Gastroesophageal sphincter (tissue), 4 donors: ENCODE results near the gene VPS13D. TPM values are rescaled to one million over a fixed set of nuclear protein-coding genes. Genes with fewer than 3 reads are reported as not detected.

Source experiments
- ATAC-seq: fragments of 150-250 bp; one replicate; pipeline ENCODE4 v1.9.1; 2016; ENCODE audit warnings: mild to moderate bottlenecking, moderate library complexity
- H3K27ac ChIP-seq, 4 donors: fragments of 200-600 bp; sonication (generic) in 3 of 4; 1 replicate in 3 of 4; 2 replicates in 1 of 4; pipeline ENCODE4 v1.5.1; 2016 to 2019
- H3K27me3 ChIP-seq: fragments of 200-600 bp; sonication (generic); one replicate; pipeline ENCODE4 v1.5.1; 2019
- H3K36me3 ChIP-seq, 2 donors: fragments of 200-600 bp; sonication (generic); one replicate each; pipeline ENCODE4 v1.5.1; 2019; ENCODE audit warnings: control low read depth in 1 of 2
- H3K4me1 ChIP-seq, 3 donors: fragments of 200-600 bp; sonication (generic); 1 replicate in 2 of 3; 2 replicates in 1 of 3; pipeline ENCODE4 v1.5.1; 2016 to 2019; ENCODE audit warnings: control low read depth in 2 of 3
- H3K4me3 ChIP-seq, 2 donors: fragments of 200-600 bp; sonication (generic); one replicate each; pipeline ENCODE4 v1.5.1; 2019; ENCODE audit warnings: mild to moderate bottlenecking in 1 of 2, moderate library complexity in 1 of 2
- H3K9me3 ChIP-seq, 3 donors: fragments of 200-600 bp; sonication (generic); one replicate each; pipeline ENCODE4 v1.5.1; 2017 to 2019; ENCODE audit warnings: control low read depth in 2 of 3
- CTCF ChIP-seq, 4 experiments: fragments of 200-600 bp in 2 of 4; fragments of 450-650 bp in 2 of 4; sonication (generic) in 1 of 4; IDR thresholded peaks; one replicate each; pipeline ENCODE4 v1.5.1; 2017 to 2019; ENCODE audit warnings: antibody characterized with exemption in 4 of 4, mild to moderate bottlenecking in 2 of 4, moderate library complexity in 2 of 4
- EP300 ChIP-seq: sonication (generic); formaldehyde crosslinking; IDR thresholded peaks from one replicate; pipeline ENCODE4 v1.6.1; 2017; ENCODE audit warnings: antibody characterized with exemption, mild to moderate bottlenecking
- POLR2A ChIP-seq, 2 donors: fragments of 450-650 bp; IDR thresholded peaks; one replicate each; pipeline ENCODE4 v1.6.1; 2017; ENCODE audit warnings: antibody characterized with exemption in 2 of 2, mild to moderate bottlenecking in 2 of 2, moderate library complexity in 1 of 2
- POLR2AphosphoS5 ChIP-seq: sonication (generic); formaldehyde crosslinking; IDR thresholded peaks from one replicate; pipeline ENCODE4 v1.6.1; 2017; ENCODE audit warnings: antibody characterized with exemption
- WGBS, 2 donors: methylation state at CpG; one replicate each; pipeline ENCODE4 v1.1.5; 2018; ENCODE audit warnings: low coverage in 1 of 2; 5-methylcytosine and 5-hydroxymethylcytosine counted together
- total RNA-seq, 4 donors: library from RNA; depleted of rRNA; stranded (reverse); fragments of >200 nt; gene quantifications; one replicate each; pipeline ENCODE4 v1.1.0, GENCODE V29; 2016

Gene VPS13D
- total RNA-seq, 4 donors from 2014 or later: 62.3 to 95.5 (median 81.5) TPM

GRCh38 chr1:12302798-12303447, 73.1 kb downstream of the VPS13D start:
- Histone ChIP-seq H3K27ac (peak overlapping the region in 1 of 4 donors; percentile 3), H3K4me1 (peaks cover 0 to 29% (median 0%) of the 10 kb centered on the region in 3 donors), H3K36me3 (peaks cover 0 to 75% of the 10 kb centered on the region in 2 donors), H3K9me3 (no peaks in the 10 kb centered on the region), H3K27me3 (no peaks in the 10 kb centered on the region), H3K4me3 (no peak overlapping the region)
- no peak for ATAC-seq
- no peak for TF ChIP-seq EP300
- TF ChIP-seq POLR2A (IDR thresholded peaks at IDR 0.05): no peak
- no peak for TF ChIP-seq POLR2AphosphoS5
- no peak for TF ChIP-seq CTCF (IDR thresholded peaks at IDR 0.05)
- 44 to 82% methylated on average over 2 of the region's 2 CpGs for WGBS, 2 donors

GRCh38 chr1:12305377-12305776, 75.5 kb downstream of the VPS13D start:
- TF ChIP-seq CTCF (IDR thresholded peaks at IDR 0.05) (no peak), POLR2A (IDR thresholded peaks at IDR 0.05) (no peak), POLR2AphosphoS5 (no peak)
- no peaks in the 10 kb centered on the region for H3K9me3 ChIP-seq
- 46 to 62% methylated on average over 3 to 4 of the region's 8 CpGs for WGBS, 2 donors
- peak overlapping the region in 2 of 4 donors; percentile 14 to 24 for H3K27ac ChIP-seq
- ATAC-seq: no peak
- H3K4me1 ChIP-seq: peaks cover 2 to 46% (median 5%) of the 10 kb centered on the region in 3 donors
- no peaks in the 10 kb centered on the region for H3K27me3 ChIP-seq
- H3K4me3 ChIP-seq: no peak overlapping the region
- H3K36me3 ChIP-seq: peaks cover 0 to 72% of the 10 kb centered on the region in 2 donors

- peaks cover 2 to 77% of the 10 kb centered on the region in 2 donors for H3K36me3 ChIP-seq
Measured at GRCh38 chr1:12309783-12310742, 80.2 kb downstream of the VPS13D start.

GRCh38 chr1:12314333-12314903, 84.6 kb downstream of the VPS13D start:
- Histone ChIP-seq H3K4me1 (peaks cover 21 to 81% (median 29%) of the 10 kb centered on the region in 3 donors), H3K27ac (peak overlapping the region; percentile 89 to 97 (median 92))

More at GRCh38 chr1:12309783-12310742, 80.2 kb downstream of the VPS13D start:
- ATAC-seq: peak; percentile 89
- TF ChIP-seq POLR2AphosphoS5 (peak; percentile 86), POLR2A (IDR thresholded peaks at IDR 0.05) (no peak)
- H3K9me3 ChIP-seq: no peaks in the 10 kb centered on the region
- H3K4me3 ChIP-seq: no peak overlapping the region
- no peaks in the 10 kb centered on the region for H3K27me3 ChIP-seq
- peaks cover 11 to 50% (median 17%) of the 10 kb centered on the region in 3 donors for H3K4me1 ChIP-seq
- peak overlapping the region; percentile 76 to 91 (median 82) for H3K27ac ChIP-seq
- 26 to 27% methylated on average over 6 of the region's 6 CpGs for WGBS, 2 donors

More at GRCh38 chr1:12314333-12314903, 84.6 kb downstream of the VPS13D start:
- H3K36me3 ChIP-seq: peaks cover 2 to 52% of the 10 kb centered on the region in 2 donors
- no peak for ATAC-seq
- no peak for TF ChIP-seq EP300
- peak; percentile 11 to 62 (median 58) for TF ChIP-seq CTCF (IDR thresholded peaks at IDR 0.05)
- no peak for TF ChIP-seq POLR2AphosphoS5
- TF ChIP-seq POLR2A (IDR thresholded peaks at IDR 0.05): no peak
- H3K27me3 ChIP-seq: no peaks in the 10 kb centered on the region
- H3K9me3 ChIP-seq: no peaks in the 10 kb centered on the region
- WGBS, 2 donors: 57 to 60% methylated on average over 1 of the region's 1 CpG
- no peak overlapping the region for H3K4me3 ChIP-seq
